GM18868 (cell line): ENCODE results near the gene RPTOR.
"Not testable (repeated sequence)": the region's sequence is repeated elsewhere in the genome, so short reads cannot be mapped to it uniquely, and the experiment has no call there.

Experiments
- ATAC-seq: cut with Tn5 transposase; IDR thresholded peaks from one replicate; pipeline ENCODE4 v1.9.1; 2021; ENCODE audit warnings: mild to moderate bottlenecking, moderate library complexity; ENCODE audit not compliant: unreplicated experiment

RPTOR gene

DNA sequence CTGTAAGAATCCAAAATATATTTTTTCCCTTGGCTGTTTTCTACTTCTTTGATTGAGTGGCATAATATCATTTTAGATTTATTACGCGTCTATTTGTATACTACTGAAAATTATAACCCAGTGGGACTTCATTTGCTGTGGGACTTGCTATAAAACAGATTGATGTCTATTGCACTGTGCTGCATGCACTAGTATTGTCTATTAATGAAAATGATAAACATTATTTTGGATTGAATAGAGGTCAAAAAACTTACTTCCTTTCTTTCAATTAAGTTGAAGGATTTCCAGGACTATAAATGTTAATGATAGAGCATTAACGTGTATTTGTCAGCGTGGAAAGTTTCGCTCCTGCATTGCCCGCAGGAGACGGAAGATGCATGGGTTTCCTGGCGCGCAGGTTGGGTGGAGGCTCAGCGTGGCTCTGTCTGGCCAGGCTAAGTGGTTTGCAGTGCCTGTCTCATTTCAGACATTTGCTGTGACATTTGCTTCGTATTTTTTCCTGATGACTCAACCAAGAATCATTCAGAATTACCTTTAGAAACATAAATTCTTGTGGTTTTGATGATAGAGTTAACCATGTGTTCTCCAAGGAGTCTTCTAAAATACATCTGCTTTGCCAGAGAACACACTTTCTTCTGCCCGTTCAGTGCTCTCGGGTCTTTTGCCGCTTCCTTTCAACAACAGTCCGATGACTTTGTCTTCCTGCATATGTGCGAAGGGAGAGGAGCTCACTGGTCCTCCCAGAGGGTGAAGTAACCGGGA is 216.7 kb downstream of the RPTOR start:
- ATAC-seq, result no peak

DNA sequence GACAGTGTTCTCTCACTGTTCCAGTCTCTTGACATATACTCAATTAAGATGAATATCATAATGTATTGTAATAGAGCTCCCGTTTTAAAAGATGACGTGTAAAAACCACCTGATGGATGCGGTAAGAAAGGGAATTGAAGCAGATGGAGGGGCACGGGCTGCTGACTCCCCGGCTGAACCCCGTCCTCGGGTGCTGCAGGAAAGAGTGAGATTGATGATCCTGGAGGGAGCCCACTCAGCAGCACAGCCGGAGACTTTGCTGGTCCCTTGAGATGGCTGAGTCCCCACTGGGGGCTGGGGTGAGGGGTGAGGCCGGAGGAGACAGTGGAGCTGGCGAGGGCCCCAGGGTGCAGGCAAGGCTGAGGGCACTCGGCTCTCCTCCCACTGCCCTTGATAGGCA is 217.4 kb downstream of the RPTOR start:
- no peak for ATAC-seq

GRCh38 chr17:80763293-80763867 is 218.7 kb downstream of the RPTOR start:
- no peak for ATAC-seq

DNA sequence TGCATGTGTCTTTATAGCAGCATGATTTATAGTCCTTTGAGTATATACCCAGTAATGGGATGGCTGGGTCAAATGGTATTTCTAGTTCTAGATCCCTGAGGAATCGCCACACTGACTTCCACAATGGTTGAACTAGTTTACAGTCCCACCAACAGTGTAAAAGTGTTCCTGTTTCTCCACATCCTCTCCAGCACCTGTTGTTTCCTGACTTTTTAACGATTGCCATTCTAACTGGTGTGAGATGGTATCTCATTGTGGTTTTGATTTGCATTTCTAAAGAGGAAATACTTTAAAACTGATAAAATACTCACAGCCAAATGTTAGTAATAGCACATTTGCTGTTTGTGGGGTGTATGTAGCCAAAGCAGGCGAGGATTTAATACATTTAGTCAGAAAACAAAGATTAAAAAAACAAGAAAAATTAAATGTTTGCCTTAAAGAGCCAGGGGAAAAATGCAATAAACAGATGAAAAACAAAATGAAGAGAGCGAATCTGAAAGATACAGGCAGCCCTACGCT is 220.0 kb downstream of the RPTOR start:
- ATAC-seq, result not testable (repeated sequence)

- no peak for ATAC-seq
These were observed 220.8 kb downstream of the RPTOR start for GRCh38 chr17:80765241-80765961.

DNA sequence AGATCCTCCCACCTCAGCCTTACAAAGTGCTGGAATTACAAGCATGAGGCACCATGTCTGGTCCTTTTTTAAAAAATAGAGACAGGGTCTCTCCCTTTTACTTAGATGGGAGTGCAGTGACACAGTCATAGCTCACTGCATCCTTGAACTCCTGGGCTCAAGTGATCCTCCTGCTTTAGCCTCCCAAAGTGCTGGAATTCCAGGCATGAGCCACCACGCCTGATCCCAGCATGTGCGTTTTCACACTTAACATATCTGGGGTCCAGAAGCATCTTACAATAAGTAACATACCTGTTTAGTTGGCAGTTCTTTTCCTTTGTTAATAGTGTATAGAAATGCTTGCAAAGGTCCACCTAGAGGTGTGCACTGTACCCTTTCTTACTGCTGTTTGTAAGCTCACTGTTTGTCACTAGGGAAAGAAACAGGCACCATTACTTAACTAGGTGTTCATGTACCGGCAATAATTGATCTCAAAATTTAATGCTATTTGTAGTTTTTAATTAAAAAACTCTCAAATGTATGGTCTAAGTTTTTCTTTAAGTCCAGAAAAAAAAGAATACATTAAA is 221.7 kb downstream of the RPTOR start:
- ATAC-seq, result no peak

GRCh38 chr17:80768389-80768788 is 223.8 kb downstream of the RPTOR start:
- no peak for ATAC-seq

DNA sequence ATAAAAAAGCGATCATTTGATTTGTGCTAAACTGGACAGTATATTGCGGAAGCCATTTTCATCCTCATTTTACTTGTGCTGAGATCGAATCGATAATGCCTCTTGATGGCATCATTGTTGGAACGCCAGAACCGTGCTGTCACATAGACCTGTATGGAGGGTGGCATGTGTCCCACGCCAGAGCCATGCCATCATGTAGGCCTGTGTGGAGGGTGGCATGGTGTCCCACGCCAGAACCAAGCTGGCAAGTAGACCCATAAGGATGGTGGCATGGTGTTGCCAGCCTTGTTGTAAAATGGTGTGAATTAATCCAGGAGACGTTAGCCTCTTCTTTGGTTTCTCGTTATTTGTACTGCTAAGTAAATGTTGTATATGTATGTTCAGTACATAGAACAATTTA is 224.3 kb downstream of the RPTOR start:
- ATAC-seq, result no peak

GRCh38 chr17:80769516-80769915 is 224.9 kb downstream of the RPTOR start:
- ATAC-seq, result no peak

GRCh38 chr17:80769936-80770625 is 225.4 kb downstream of the RPTOR start:
- no peak for ATAC-seq

DNA sequence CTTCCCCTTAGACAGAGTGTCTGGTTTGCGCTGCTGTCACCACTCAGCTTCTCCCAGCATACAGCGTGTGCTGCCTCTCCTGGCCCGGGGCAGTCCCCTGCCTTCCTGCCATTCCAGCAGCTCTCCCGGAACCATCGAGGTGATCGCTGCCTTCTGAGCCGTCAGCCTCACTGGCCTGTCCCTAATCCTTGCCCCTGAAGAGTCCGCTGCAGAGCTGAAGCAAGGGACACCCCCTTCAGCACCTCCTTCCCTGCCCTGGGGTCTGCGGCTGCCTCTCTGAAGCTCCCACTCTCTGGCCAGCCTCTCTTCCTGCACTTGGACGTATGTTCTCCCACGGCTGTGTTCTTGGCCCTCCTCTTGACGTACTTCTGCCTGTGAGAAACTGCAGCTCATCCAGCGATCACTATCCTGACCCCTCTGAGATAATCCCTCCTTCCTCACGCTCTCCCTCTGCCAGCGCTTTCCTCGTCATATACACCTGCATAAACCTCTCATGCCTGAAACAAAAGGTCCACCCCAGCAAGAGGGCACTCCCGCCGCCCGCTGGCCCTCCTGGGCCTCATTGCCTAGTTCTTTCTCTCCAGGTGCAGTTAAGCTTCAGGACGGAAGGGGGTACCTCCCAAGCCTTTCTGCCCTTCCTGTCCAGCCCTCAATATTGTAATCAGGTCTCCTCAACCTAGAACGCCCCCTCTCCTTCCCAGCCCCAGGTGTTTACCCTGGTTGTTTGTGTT is 226.4 kb downstream of the RPTOR start:
- no peak for ATAC-seq

DNA sequence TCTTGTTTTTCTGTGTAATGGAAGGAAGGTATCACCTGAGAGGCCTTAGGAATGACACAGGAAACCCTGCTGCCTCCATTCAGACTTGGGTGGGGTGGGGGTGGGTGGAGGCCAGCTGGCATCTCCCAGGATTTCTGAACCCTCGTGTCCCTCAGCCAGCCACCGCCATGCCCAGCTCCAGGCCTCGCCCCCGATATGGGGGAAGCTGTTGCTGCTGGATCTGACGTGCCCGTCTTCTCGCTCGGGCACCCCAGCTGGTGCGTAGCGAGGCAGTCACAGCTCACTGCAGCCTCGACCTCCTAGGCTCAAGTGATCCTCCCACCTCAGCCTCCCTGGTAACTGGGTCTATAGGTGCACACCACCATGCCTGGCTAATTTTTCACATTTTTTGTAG is 227.0 kb downstream of the RPTOR start:
- ATAC-seq, result no peak

DNA sequence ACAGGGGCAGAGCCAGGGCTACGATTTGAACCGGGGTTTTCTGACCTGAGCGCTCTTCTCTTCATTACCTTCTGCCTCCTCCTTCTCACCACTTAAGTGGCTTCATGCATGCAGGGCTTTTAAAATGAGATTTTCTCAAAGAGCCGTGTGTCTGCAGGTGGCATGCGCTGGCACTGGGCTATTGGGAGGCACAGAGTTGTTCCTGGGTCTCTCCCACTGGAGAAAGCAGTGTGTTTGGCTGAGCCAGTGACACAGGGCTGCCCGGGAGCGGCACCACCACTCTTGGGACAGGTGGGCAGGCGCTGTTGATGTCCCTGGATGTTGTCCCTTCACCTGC is 228.2 kb downstream of the RPTOR start:
- ATAC-seq, result no peak

DNA sequence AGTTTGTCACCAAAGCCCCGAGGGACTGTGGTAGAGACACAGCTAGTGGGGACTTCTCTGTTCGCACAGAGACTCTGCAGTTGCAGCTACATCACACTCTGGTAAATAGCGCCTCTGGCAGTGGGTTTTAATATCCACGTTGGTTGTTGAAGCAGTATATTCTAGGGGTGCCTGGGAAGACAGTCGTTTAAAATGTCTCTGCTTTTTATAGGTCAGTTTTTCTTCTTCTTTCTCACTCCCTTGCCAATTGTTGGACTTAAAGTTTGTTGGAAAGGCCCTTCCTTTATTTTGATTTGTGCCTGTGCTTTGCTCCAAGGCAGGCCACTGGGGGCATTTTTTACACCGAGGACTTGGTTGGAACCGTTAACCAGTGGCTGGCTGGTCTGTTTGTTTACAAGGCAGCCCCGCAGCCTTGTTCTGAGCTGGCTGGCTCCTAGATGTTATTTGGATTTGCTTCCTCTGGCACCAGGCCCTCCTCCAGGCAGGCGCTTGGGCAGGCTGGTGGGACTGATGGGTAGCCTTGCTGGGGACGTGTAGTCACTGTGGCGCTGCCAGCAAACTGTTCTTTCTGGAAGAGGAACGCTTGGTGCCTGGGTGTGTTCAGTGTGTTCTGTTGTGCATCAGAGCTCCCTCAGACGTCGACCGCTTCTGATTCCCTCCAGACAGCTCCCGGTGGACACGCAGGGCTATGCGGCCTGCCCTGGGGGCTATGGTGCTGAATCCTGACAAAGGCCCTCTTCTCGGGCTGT is 228.8 kb downstream of the RPTOR start:
- no peak for ATAC-seq

GRCh38 chr17:80774146-80774545 is 229.5 kb downstream of the RPTOR start:
- ATAC-seq, result no peak

- no peak for ATAC-seq
These were observed 230.1 kb downstream of the RPTOR start for GRCh38 chr17:80774643-80775281.

DNA sequence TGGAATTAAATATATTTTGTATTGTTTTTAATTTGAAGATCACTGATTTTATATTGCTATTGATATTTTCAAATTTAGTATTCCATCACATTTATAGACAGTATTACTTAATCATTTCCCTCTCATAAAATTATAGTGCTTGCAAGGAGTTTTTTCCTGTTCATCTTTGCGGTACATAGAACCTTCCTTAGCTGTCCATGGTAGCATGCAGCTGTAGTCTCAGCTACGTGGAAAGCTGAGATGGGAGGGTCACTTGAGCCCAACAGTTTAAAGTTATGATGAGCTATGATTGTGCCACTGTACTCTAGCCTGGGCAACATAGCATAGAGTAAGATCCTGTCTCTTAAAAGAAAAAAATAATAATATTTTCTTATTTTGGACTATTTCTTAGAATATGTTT is 231.2 kb downstream of the RPTOR start:
- no peak for ATAC-seq

GRCh38 chr17:80777274-80777673 is 232.6 kb downstream of the RPTOR start:
- ATAC-seq, result no peak

DNA sequence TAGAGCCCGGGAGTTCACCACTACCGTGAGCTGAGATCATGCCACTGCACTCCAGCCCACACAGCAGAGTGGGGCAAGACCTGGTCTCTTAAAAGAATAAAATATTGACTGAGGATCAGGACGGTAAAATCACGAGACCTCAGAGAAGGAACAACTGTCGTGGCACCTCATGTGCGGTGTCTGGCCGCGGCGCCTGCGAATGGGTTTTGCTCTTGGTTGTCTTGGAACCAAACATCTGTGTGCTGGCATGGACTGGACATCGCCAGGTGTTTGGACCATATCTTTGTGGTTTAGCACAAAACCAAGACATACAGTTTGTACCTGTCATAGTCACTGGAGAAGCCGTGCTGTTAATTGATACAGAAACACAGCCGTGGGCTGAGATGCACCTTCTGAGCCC is 234.1 kb downstream of the RPTOR start:
- ATAC-seq, result no peak
